HepG2 (cell line): ENCODE results near the gene ATP23.

Source experiments
- HMG20B ChIP-seq: conservative IDR thresholded peaks from 2 replicates; pipeline ENCODE4 v1.6.1; 2016; ENCODE audit warnings: missing genetic modification reagents, missing compliant biosample characterization
- SMC3 ChIP-seq: IDR thresholded peaks from 2 replicates; pipeline ENCODE4 v1.6.1; 2011; ENCODE audit warnings: low read length, improper control_type of control experiment
- TBX3 ChIP-seq: fragments of 450-650 bp; IDR thresholded peaks from 2 replicates; pipeline ENCODE4 v1.6.1; 2017; ENCODE audit warnings: antibody characterized with exemption, mild to moderate bottlenecking, inconsistent platforms, borderline replicate concordance
- ZNF414 ChIP-seq: sonication (generic); formaldehyde crosslinking; IDR thresholded peaks from 2 replicates; pipeline ENCODE4 v1.5.0; 2020; ENCODE audit warnings: missing genetic modification reagents

GRCh38 chr12:57898308-57898970, 42.9 kb upstream of the ATP23 start:
- TF ChIP-seq HMG20B, result no peak
- no peak for TF ChIP-seq TBX3
- no peak for TF ChIP-seq ZNF414 (CRISPR knock-in tag)
- TF ChIP-seq SMC3, result no peak
